Ammon's horn (tissue), 1 donor: ENCODE data around the gene PIGU.
"Not testable (repeated sequence)": the region's sequence is repeated elsewhere in the genome, so short reads cannot be mapped to it uniquely, and the experiment has no call there.

ENCODE experiments used
- DNase-seq: peaks from one replicate; pipeline ENCODE4 v3.0.0-alpha.2; 2016; ENCODE audit warnings: low spot score

Gene PIGU

DNA sequence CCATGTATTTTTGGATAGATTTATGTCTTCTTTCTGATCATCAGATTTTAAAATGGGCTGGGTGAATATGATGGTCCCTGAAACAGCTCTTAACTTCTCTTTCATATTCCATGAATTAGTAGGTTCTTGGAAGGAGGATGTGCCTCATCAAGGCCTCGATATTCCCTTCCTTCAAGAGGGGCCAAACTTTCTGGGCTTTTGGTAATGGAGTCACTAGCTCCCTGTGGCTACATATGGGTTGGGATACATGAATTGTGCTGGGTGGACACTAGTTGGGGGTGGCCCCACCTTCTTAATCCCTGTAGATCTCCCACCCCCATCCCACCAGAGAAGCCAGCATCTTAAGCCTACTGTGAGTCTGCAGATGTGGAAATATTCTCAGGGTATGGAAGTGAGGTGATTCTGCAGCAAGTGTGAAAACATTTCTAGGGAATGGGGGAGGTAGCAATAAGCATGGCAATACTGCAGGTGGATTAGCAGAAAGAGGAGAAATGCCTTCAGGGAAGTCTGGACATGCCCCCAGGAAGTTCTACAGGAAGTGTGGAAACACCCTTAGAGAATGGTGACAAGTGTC, 29.5 kb upstream of the PIGU start:
- no peak for DNase-seq

DNA sequence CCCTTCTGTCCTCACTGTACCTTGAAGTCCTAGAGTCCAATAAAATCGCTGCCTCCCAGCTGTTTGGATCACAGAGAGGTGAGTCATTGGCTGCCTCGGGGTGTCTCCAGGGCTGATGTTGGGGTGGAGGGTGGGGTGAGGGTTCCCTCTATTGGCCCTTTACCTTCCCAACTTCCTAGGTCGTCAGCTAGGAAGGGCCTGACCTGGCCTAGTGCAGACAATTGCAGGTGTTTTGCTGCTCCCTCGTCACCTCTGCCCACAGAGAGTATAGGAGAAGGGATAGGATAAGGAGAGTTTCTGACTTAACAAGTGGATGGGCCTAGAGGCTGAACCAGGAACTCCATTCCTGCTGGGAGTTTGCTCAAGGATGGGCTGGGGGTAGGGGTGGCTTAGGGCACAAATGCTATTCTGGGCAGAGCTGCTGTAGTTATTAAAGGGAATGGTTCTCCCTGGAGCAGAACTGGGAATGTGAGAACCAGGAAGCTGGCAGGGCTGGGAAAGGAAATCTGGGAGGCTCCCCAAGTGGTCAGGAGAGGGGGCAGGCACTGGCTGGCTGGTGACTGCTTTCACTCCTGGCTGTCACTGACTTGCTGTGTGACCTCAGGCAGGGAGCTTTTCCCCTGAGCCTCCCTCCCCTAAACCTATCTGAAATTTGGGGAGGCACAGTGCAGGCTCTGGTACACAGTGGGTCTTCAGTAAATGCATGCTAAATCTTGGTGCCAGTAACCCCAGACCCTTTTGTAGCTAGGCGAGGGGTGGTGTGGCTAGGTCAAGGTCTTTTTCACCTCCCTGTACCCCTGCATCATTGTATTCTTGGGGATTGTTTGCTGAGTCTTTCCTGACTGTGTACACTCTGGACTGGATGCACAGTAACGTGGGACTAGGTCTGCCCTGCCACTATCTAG, 28.8 kb upstream of the PIGU start:
- DNase-seq: no peak

DNA sequence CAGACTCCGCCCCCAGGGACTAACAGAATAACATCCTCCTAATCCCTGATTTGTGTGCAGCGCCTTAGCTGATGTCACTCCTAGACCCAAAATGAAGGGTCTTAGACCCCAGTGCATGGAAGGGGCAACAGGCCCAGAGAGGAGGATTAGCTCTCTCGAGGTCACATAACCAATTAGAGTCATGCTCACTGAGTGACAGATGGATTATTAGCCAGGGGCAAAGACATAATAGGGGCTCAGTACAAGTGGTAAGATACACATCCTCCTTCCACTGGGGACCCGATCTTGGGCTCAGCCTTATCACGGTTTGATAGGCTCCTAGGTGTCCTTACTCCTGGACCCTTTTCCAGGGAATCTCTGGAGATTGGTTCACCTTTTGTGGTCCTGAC, 28.1 kb upstream of the PIGU start:
- no peak for DNase-seq

DNA sequence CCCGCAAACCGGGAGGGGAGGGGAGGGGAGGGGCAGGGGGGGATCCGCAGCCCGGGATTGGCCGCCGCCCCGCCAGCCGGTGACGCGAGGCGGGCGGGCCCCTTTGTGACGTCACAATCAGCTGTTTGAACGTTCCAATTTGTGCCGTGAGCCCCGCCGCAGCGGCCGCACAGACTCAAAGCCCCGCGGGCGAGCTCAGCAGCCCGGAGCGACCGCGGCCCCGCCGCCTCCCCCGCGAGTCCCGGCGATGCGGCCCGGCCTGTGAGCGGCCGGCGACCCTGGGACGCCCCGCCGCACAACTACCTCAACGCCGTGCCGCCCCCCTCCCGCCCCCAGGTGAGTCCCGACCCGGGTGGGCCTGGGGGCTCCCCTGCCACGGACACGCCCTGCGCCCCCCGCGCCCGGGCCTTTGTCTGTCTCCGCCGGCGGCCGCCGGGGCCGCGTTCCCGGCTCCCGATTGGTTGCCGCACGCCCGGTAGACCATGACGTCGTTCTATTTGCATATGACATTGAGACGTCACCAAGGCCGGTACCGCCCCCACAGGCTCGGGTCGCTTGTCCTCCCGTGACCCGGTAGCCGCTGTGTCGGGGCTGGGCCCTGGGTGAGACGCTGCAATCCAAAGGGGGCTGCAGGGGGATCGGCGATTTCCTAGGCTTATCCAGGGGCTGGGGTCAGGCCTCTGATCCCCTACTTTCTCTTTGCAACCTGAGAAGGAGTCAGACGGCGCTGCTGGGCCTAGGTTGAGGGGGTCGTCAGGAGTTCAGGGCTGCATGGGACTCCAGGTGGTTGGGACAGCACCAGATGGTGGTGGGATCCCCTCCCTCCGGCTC, 27.5 kb upstream of the PIGU start, which contains the start of gene TP53INP2:
TP53INP2 (plus strand) TSS at position 168 of the 831 bp plus-strand sequence. CDS start 4,396 bp downstream, outside the sequence.
- DNase-seq: peak; percentile 96

DNA sequence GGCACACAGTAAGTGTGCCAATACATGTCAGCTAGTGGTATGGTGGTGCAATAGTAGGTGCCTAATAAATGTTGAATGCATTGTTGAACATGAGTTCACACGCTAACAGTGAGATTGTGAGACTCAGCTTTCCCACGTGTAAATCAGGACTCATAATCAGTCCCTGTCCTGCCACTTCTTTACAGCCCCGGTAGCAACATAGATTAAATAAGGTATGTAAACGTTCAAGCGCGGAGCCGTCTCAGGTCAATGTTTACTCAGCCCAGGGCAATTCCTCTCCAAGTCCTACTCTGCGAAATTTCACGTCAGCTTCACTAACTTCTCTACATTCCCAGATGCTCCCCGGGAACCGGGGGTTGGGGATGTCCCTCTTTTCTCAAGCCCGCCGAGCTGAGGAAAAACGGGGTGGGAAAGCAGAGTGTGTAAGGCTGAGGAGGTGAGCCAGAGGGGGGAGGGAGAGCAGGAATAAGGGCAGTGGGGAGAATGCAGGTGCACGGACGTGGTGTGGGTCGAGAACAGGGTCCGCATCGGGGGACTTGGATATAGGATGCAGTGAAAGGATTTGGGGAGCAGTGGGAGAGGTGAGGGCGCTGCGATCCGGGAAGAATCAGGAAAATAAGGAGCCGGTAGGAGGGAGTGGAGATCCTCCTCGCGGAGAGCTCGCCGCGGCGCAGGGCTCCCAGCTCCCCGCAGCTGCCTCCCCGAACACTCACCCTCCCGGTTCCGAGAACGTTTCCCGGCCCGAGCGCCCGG, 26.7 kb upstream of the PIGU start:
- DNase-seq: no peak

DNA sequence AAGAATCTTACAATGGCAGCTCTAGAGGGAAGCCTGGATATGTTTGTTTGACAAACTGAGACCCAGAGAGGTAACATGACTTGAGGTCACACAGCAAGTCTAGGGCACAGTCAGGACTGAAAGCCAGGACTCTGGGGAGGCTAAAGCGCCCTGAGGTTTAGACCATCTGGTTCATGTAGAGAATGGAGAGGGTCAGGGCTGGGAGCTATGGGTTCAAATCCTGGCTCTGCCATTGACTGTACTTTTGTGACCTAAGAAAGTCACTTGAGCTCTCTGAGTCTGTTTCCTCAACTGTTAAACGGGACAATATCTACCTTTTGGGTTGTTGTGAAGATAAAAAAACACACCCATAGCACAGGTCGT, 26.1 kb upstream of the PIGU start:
- no peak for DNase-seq

DNA sequence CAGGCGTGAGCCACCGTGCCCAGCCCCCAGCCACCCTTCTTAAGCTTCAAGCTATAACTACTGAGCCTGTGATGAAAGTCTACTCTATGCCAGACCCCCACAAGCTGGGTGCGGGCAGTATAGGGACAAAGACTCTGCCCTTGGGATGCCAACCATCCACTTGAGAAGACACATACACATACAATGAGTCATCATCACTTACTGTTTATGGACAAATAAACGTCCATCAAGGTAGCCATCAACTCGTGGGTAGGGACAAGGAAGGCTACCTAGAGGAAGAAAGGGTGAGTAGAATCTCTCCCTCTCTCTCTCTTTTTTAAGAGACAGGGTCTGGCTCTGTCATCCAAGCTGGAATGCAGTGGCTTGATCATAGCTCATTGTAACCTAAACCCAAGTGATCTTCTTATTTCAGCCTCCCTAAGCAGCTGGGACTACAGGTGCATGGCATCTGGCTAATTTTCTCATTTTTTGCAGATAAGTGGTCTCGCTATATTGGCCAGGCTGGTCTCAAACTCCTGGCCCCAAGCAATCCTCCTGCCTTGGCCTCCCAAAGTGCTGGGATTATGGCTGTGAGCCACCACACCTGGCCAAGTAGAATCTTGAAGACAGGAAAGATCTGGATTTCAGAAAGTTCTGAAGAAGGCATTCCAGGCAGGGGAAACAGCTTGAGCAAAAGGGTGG, 24.7 kb upstream of the PIGU start:
- no peak for DNase-seq

DNA sequence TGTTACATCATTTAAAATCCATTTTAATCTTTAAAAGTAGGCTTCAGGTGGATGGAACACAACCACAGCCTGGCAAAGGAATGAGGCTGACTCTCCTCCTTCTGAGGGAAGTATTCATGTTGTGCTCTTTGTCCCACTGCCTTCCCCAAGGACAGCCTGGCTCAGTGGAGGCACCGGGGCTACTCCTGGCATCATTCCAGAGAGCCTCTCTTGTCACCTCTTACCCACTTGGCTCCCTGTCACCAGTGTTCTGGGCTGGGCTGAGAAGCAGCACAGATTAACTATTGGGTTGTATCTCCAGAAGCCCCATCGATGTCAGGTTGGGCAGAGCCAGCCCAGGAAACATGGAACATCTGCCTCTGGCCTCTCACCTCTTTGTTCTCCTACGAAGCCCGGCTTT, 16.5 kb upstream of the PIGU start:
- DNase-seq: peak; percentile 27

DNA sequence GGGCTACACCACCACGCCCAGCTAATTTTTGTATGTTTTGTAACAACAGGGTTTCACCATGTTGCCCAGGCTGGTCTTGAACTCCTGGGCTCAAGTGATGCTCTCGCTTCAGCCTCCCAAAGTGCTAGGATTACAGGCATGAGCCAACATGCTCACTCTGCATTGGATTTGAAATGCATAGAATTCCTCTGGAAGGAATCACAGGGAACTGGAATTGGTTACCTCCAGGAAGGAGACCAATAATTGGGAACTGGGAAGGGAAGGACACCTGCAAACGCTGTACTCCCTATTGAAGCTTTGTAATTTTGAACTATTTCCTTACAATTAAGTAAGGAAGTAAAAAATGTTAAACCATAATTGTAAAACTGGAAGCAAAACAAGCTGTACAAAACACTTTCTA, 14.9 kb upstream of the PIGU start:
- DNase-seq: no peak

DNA sequence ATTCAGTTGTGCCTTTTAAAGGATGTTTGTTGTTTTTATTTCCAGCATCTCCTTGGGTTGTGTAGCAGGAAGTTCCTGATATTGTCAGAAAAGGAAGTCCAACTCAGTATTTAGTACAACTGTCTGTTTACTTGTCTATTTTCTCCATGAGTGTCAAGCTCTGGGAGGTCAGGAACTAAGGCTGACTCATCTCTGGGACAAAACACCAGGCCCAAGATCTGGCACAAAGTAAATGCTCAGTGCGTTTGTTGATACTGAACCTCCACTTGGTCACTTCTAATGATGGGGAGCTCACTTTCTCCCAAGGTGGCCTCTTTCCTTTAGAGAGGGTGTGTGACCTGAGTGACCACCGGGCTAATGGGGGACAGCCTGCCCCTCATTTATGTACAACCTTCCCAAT, 12.6 kb upstream of the PIGU start:
- no peak for DNase-seq

DNA sequence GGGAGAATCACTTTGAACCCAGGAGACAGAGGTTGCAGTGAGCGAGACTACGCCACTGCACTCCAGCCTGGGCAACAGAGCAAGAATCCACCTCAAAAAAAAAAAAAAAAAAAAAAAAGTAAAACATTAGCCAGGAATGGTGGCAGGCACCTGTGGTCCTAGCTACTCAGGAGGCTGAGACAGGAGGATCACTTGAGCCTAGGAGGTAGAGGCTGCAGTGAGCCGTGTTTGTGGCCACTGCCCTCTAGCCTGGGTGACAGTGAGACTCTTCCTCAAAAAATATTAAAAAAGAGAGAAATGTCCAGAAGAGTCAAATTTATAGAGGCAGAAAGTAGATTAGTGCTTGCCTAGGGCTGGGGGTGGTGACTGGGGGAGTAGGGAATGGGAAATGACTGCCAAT, 6.8 kb upstream of the PIGU start:
- DNase-seq: no peak

DNA sequence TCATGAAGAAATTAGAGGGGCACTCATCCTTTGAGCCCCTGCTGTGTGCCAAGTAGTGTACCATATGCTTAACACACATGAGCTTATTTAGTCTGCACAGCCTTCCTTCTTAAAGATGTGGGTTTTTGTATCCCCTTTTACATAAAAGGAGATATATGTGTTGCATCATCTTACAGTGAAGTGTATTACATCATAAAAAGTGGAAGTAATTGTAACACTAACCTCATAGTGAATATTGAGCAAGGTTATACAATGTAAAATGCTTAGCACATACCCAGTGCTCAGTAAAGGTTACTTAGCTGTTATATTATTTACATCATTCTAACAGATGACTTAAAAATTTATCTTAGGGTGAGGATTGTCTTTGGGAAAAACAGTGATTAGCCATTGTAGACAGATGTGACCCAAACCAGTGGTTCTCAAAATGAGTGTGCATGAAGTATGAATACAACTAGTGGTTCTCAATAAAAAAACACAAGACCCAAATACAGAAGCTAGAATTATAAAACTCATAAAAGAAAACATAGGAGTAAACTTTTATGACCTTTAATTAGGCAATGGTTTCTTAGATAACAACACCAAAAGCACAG, 3.8 kb upstream of the PIGU start:
- DNase-seq: no peak

DNA sequence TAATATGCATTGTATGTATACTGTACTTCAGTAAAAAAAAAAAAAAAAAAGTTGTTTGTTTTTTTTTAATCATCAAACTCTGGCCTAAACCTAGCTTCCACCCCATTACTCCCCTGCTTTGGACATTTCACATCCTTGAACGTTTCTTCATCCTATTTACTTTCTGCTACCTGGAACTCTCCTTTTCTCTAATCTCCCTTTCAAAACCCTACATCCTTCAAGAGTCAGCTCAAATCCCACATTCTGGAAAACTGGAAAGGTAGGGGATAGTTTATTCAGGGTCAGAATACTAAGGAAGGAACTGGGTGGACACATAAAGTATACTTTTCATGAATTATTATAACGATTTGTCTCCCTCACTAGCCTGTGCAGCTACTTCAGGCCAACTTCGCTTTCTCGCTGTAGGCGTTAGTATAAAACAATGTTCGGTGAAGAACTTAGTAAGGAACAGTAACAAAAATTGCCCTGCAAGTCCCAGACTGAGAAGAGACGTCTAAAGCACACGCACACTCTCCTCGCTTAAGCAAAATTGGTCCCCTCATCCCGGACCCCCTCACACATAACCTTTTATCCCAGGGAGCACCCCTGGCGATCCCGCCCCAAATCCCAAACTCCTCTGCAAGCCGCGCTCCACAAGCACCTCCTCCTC, 775 bp downstream of the PIGU start:
- DNase-seq: no peak

DNA sequence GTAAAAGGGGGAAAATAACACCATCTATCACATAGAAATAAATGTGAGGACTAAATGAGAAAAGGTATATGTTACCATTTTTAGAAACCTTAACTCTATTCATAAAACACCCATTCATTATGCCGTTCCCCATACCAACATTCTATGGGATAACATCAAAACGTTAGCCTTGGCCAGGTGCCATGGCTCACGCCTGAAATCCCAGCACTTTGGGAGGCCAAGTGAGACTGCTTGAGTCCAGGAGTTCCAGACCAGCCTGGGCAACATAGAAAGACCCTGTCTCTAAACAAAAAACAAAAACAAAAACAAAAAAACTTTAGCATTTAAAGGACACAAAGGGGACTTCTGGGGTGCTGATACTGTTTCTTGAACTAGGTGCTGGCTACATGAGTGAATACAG, 1.3 kb downstream of the PIGU start:
- no peak for DNase-seq

DNA sequence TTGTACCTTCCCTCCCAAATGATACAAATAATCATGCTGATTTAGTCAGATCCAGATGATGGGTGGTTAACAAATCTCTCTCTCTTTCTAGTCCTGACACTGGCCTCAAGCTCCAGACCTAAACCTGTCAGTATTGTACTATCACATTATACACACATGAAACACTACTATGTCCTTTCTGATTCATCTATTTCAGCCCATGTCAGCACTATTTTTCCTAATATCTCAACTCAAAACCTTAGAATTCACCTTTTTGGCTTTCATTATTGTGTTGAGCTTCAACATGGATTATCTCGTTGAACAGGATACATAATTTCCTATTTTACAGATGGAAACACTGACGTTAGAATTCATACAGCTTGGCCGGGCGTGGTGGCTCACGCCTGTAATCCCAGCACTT, 3.5 kb downstream of the PIGU start:
- DNase-seq: no peak

DNA sequence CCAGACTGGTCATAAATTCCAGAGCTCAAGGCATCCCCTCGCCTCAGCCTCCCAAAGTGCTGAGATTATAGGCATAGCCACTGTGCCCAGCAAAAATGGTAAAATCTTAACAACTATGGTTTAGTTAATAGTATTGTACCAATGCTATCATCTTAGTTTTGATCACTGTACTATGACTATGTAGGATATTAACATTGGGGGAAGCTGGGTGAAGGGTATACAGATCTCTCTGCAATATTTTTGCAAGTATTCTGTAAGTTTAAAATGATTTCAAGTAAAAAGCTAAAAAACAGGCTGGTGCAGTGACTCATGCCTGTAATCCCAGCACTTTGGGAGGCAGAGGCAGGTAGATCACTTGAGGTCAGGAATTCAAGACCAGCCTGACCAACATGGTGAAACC, 7.8 kb downstream of the PIGU start:
- no peak for DNase-seq

DNA sequence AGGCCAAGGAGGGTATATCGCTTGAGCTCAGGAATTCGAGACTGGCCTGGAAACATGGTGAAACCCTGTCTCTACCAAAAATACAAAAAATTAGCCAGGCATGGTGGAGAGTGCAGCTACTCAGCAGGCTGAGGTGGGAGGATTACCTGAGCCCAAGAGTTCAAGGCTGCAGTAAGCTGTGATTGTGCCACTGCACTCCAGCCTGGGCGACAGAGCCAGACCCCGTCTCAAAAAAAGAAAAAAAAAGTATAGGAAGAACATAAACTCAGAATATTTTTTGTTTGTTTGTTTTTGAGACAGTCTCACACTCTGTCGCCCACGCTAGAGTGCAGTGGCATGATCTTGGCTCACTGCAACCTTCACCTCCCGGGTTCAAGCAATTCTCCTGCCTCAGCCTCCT, 12.1 kb downstream of the PIGU start:
- DNase-seq: not testable (repeated sequence)

DNA sequence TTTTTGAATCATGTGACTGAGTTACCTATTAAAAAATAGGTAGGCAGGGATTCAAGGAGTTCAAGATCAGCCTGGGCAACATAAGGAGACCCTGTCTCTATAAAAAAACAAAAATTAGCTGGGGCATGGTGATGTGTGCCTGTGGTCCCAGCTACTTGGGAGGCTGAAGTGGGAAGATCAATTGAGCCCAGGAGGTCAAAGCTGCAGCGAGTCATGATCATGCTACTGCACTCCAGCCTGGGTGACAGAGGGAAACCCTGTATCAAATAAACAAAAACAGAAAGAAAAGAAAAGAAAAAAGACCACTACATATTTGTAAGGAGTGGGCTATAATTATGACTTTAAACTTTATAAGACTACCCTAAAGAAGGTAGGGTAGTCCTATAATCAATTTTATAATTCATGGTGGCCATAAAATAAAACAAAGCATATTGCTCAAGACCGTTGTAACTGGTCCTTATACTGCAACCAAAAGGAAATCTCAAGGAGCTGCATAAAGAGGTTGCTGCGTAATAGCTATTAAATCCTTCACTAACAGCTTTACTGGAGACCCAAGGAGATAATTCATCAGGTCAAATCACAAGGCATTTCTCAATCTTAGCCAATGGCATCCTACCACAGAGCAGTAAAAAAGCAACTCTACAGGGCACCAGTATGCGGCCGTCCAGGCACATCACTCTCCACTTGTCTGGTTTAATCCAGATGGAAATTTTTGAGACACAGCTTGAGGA, 13.5 kb downstream of the PIGU start:
- DNase-seq: no peak

DNA sequence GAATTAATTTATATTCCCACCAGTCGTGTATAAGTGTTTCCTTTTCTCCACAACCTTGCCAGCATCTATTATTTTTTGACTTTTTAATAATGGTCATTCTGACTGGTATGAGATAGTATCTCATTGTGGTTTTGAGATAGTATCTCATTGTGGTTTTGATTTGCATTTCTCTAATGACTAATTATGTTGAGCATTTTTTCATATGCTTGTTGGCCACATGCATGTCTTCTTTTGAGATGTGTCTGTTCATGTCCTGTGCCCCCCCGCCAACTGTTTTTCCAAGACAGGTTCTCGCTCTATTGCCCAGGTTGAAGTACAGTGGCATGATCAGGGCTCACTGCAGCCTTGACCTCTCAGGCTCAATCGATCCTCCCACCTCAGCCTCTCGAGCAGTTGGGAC, 15.1 kb downstream of the PIGU start:
- not testable (repeated sequence) for DNase-seq

DNA sequence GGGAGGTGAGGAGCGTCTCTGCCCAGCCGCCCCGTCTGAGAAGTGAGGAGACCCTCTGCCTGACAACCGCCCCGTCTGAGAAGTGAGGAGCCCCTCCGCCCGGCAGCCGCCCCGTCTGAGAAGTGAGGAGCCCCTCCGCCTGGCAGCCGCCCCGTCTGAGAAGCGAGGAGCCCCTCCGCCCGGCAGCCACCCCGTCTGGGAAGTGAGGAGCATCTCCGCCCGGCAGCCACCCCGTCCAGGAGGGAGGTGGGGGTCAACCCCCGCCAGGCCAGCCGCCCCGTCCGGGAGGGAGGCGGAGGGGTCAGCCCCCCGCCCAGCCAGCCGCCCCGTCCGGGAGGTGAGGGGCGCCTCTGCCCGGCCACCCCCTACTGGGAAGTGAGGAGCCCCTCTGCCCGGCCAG, 18.2 kb downstream of the PIGU start:
- DNase-seq: not testable (repeated sequence)
